Neural cell (in vitro differentiated cells): ENCODE results near the gene TTC34. TPM values are rescaled to one million over a fixed set of nuclear protein-coding genes. Genes with fewer than 3 reads are reported as not detected.

Experiments used
- H2AFZ ChIP-seq: fragments of 200-600, 300-800 bp; sonication (generic), shearing (Covaris generic); 2 replicates; pipeline ENCODE4 v1.6.0; 2014; ENCODE audit warnings: low read depth, mild to moderate bottlenecking, antibody characterized with exemption, low read length, moderate library complexity
- H3F3A ChIP-seq: fragments of 200-600 bp; shearing (Covaris generic); 2 replicates; pipeline ENCODE4 v1.6.1; 2016; ENCODE audit warnings: mild to moderate bottlenecking, moderate library complexity, mixed read lengths, antibody characterized with exemption, low read length; ENCODE audit not compliant: insufficient read depth, poor library complexity, severe bottlenecking
- H3K27ac ChIP-seq: fragments of 200-600, 300-800 bp; sonication (generic), shearing (Covaris generic); 2 replicates; pipeline ENCODE4 v1.5.1; 2014; ENCODE audit warnings: mild to moderate bottlenecking, low read length, moderate library complexity
- H3K27me3 ChIP-seq: fragments of 300-800, 200-600 bp; sonication (generic), shearing (Covaris generic); 2 replicates; pipeline ENCODE4 v1.6.0; 2014; ENCODE audit warnings: mild to moderate bottlenecking, low read depth, low read length, moderate library complexity; ENCODE audit not compliant: insufficient read depth
- H3K36me3 ChIP-seq: fragments of 300-800, 200-600 bp; sonication (generic), shearing (Covaris generic); 2 replicates; pipeline ENCODE4 v1.5.1; 2014; ENCODE audit warnings: mild to moderate bottlenecking, antibody characterized with exemption, low read length, moderate library complexity; ENCODE audit not compliant: insufficient read depth
- H3K4me2 ChIP-seq: fragments of 300-800, 200-600 bp; sonication (generic), shearing (Covaris generic); 2 replicates; pipeline ENCODE4 v1.6.0; 2014; ENCODE audit warnings: mild to moderate bottlenecking, low read length
- H3K4me3 ChIP-seq: fragments of 300-800, 200-600 bp; sonication (generic), shearing (Covaris generic); 2 replicates; pipeline ENCODE4 v1.5.1; 2014; ENCODE audit warnings: mild to moderate bottlenecking, low read length, moderate library complexity
- H3K79me2 ChIP-seq: fragments of 200-600 bp; shearing (Covaris generic); replicated peaks from 2 replicates; pipeline ENCODE4 v1.6.0; 2014; ENCODE audit warnings: mild to moderate bottlenecking, low read length, moderate library complexity; ENCODE audit not compliant: insufficient read depth
- H3K9ac ChIP-seq: fragments of 300-800, 200-600 bp; sonication (generic), shearing (Covaris generic); 2 replicates; pipeline ENCODE4 v1.6.1; 2016; ENCODE audit warnings: mild to moderate bottlenecking, low read length, mixed read lengths
- H3K9me2 ChIP-seq: fragments of 200-600 bp; shearing (Covaris generic); 2 replicates; pipeline ENCODE4 v1.6.1; 2016; ENCODE audit warnings: mild to moderate bottlenecking, low read length, mixed read lengths; ENCODE audit not compliant: insufficient read depth
- H3K9me3 ChIP-seq: fragments of 200-600, 300-800 bp; sonication (generic), shearing (Covaris generic); 2 replicates; pipeline ENCODE4 v1.6.1; 2016; ENCODE audit warnings: mild to moderate bottlenecking, mixed run types, low read length, moderate library complexity, mixed read lengths
- H4K20me1 ChIP-seq: fragments of 200-600 bp; shearing (Covaris generic); 2 replicates; pipeline ENCODE4 v1.6.1; 2016; ENCODE audit warnings: mild to moderate bottlenecking, mixed run types; ENCODE audit not compliant: insufficient read depth
- EP300 ChIP-seq: fragments of 450-650 bp; conservative IDR thresholded peaks from 2 replicates; pipeline ENCODE4 v1.6.1; 2014; ENCODE audit warnings: antibody characterized with exemption, mild to moderate bottlenecking, moderate library complexity; ENCODE audit not compliant: poor library complexity, severe bottlenecking
- EZH2 ChIP-seq: fragments of 200-600, 300-800 bp; shearing (Covaris generic), sonication (generic); IDR thresholded peaks from 2 replicates; pipeline ENCODE4 v1.6.1; 2014; ENCODE audit warnings: antibody characterized with exemption, low read length, borderline replicate concordance, mild to moderate bottlenecking; ENCODE audit not compliant: insufficient read depth, poor library complexity, severe bottlenecking
- MXI1 ChIP-seq: fragments of 450-650 bp; conservative IDR thresholded peaks from 2 replicates; pipeline ENCODE4 v1.6.1; 2014; ENCODE audit warnings: antibody characterized with exemption, mild to moderate bottlenecking; ENCODE audit not compliant: poor library complexity, severe bottlenecking
- POLR2AphosphoS5 ChIP-seq: IDR thresholded peaks from 2 replicates; pipeline ENCODE4 v1.6.1; 2012
- RAD21 ChIP-seq: fragments of 450-650 bp; conservative IDR thresholded peaks from 2 replicates; pipeline ENCODE4 v1.6.1; 2014; ENCODE audit warnings: antibody characterized with exemption, mild to moderate bottlenecking, moderate library complexity
- SMC3 ChIP-seq: fragments of 450-650 bp; conservative IDR thresholded peaks from 2 replicates; pipeline ENCODE4 v1.6.1; 2014; ENCODE audit warnings: antibody characterized with exemption, mild to moderate bottlenecking, moderate library complexity; ENCODE audit not compliant: poor library complexity
- TAF1 ChIP-seq: IDR thresholded peaks from 2 replicates; pipeline ENCODE4 v1.6.1; 2012; ENCODE audit warnings: low read depth
- polyA plus RNA-seq: library from polyadenylated mRNA; depleted of rRNA; stranded (reverse); fragments of >200 nt; gene quantifications from 2 replicates; pipeline ENCODE4 v1.2.3, GENCODE V29; 2014
- TF ChIP-seq, protein P1 (sequence below): IDR thresholded peaks from 2 replicates; pipeline ENCODE4 v1.6.1; 2012; ENCODE audit warnings: borderline replicate concordance
- TF ChIP-seq, protein P2 (sequence below): fragments of 450-650 bp; IDR thresholded peaks from 2 replicates; pipeline ENCODE4 v1.5.1; 2014; ENCODE audit warnings: antibody characterized with exemption, mild to moderate bottlenecking, moderate library complexity; ENCODE audit not compliant: poor library complexity, severe bottlenecking

TTC34 gene
- polyA plus RNA-seq, 1 donor from 2014 or later, result 0.05 TPM

DNA sequence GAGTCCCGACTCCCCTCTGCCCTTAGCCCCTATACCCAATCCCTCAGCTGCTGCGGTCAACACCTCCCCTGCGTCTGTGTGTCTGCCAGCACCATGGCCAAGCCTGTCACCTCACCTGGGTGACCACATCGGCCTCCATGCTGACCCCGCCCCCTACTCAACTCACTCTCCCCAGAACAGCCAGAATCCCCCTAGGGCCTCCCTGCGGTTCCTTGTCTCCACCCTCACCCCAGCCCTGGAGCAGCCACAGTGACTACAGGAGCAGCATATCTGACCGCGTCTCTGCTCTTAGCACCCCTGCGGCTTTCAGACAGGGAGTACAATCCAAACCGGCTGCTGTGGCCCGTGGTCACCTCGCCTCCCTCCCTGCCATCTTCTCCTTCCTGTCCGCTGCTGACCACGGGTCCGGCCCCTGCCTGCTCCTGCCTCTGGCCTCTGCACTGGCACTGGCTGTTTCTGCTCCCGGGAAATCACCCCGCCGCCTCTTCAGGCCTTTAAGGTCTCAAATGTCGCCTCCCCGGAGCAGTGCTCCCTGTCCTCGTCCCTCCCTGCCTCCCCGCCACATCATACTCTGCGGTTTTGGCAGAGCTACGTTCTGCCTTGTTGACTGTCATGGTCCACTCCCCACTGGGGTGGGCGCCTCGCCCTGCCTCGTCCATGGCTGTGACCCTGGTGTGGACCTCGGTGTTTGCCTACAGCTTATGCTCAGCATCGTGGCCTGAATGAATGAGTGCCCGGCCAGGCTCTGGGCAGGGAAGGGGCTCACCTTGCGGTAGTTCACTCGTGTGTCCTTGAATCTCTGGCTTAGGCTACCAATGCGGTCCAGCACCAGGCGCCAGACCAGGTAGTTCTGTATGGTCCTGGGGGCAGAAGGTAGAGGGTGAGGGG, 203.8 kb downstream of the TTC34 start:
- no peaks in the 10 kb centered on the region for H3K79me2 ChIP-seq
- no peak overlapping the region for H3K4me3 ChIP-seq
- H3K27ac ChIP-seq, result no peak overlapping the region
- no peak overlapping the region for H3K9ac ChIP-seq
- no peak overlapping the region for H3K4me2 ChIP-seq
- TF ChIP-seq EZH2 (no peak), TAF1 (no peak), EP300 (no peak), MXI1 (no peak), RAD21 (no peak), POLR2AphosphoS5 (no peak), SMC3 (no peak)
- TF ChIP-seq, protein P1, sequence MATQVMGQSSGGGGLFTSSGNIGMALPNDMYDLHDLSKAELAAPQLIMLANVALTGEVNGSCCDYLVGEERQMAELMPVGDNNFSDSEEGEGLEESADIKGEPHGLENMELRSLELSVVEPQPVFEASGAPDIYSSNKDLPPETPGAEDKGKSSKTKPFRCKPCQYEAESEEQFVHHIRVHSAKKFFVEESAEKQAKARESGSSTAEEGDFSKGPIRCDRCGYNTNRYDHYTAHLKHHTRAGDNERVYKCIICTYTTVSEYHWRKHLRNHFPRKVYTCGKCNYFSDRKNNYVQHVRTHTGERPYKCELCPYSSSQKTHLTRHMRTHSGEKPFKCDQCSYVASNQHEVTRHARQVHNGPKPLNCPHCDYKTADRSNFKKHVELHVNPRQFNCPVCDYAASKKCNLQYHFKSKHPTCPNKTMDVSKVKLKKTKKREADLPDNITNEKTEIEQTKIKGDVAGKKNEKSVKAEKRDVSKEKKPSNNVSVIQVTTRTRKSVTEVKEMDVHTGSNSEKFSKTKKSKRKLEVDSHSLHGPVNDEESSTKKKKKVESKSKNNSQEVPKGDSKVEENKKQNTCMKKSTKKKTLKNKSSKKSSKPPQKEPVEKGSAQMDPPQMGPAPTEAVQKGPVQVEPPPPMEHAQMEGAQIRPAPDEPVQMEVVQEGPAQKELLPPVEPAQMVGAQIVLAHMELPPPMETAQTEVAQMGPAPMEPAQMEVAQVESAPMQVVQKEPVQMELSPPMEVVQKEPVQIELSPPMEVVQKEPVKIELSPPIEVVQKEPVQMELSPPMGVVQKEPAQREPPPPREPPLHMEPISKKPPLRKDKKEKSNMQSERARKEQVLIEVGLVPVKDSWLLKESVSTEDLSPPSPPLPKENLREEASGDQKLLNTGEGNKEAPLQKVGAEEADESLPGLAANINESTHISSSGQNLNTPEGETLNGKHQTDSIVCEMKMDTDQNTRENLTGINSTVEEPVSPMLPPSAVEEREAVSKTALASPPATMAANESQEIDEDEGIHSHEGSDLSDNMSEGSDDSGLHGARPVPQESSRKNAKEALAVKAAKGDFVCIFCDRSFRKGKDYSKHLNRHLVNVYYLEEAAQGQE, result no peak
- TF ChIP-seq, protein P2, sequence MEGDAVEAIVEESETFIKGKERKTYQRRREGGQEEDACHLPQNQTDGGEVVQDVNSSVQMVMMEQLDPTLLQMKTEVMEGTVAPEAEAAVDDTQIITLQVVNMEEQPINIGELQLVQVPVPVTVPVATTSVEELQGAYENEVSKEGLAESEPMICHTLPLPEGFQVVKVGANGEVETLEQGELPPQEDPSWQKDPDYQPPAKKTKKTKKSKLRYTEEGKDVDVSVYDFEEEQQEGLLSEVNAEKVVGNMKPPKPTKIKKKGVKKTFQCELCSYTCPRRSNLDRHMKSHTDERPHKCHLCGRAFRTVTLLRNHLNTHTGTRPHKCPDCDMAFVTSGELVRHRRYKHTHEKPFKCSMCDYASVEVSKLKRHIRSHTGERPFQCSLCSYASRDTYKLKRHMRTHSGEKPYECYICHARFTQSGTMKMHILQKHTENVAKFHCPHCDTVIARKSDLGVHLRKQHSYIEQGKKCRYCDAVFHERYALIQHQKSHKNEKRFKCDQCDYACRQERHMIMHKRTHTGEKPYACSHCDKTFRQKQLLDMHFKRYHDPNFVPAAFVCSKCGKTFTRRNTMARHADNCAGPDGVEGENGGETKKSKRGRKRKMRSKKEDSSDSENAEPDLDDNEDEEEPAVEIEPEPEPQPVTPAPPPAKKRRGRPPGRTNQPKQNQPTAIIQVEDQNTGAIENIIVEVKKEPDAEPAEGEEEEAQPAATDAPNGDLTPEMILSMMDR, result no peak
- no peaks in the 10 kb centered on the region for H3K36me3 ChIP-seq
- no peaks in the 10 kb centered on the region for H3K9me3 ChIP-seq
- no peaks in the 10 kb centered on the region for H3F3A ChIP-seq
- no peaks in the 10 kb centered on the region for H4K20me1 ChIP-seq
- H3K9me2 ChIP-seq, result no peaks in the 10 kb centered on the region
- no peak overlapping the region for H2AFZ ChIP-seq
- no peaks in the 10 kb centered on the region for H3K27me3 ChIP-seq

DNA sequence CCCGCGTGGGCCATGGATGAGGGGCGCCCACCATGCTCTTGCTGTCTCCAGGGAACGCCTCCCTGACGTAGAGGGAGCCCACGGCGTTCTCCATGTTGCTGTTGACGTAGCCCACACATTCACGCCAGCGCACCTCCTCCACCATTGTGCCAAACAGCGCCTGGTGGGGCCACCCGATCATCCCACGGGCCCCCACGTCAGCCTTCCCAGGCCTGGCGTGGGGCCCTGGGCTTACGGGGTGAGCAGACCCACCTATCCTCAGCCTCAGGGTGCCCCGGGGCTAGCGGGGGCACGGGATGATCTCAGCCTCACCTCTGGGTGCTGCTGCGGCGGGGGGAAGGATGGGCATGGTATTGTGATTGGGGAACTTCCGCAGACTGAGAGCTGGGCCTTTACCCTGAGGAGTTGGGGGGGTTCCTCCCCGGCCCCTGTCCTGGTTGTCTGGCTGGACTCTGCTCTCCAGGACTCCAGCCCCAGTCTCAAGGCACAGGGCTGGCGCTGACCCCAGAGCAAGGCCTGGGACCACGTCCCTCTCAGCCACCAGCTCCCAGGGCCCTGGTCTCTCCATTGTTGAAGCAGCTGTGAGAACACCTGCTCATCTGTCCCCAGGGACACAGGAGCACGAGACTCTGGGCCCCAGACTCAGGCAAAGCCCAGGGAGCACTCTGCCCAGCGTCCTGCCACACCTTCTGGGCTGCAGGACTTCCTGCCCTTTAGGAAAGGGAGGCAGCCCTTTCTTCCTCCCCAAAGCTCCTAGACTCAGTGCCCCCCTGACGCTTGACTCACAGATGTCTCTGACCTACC, 204.8 kb downstream of the TTC34 start:
- TF ChIP-seq, protein P1, result no peak
- TF ChIP-seq POLR2AphosphoS5 (no peak), EP300 (no peak), SMC3 (no peak), EZH2 (no peak), TAF1 (no peak), MXI1 (no peak), RAD21 (no peak)
- TF ChIP-seq, protein P2, result no peak

More for the DNA sequence above, 204.8 kb downstream of the TTC34 start:
- no peak overlapping the region for H3K4me2 ChIP-seq
- no peaks in the 10 kb centered on the region for H3K9me2 ChIP-seq
- no peaks in the 10 kb centered on the region for H3K36me3 ChIP-seq
- H4K20me1 ChIP-seq, result no peaks in the 10 kb centered on the region
- H2AFZ ChIP-seq, result no peak overlapping the region
- H3K27ac ChIP-seq, result no peak overlapping the region
- no peaks in the 10 kb centered on the region for H3F3A ChIP-seq
- H3K79me2 ChIP-seq, result no peaks in the 10 kb centered on the region
- H3K9me3 ChIP-seq, result no peaks in the 10 kb centered on the region
- no peaks in the 10 kb centered on the region for H3K27me3 ChIP-seq
- no peak overlapping the region for H3K9ac ChIP-seq
- H3K4me3 ChIP-seq, result no peak overlapping the region
